A549 (cell line): ENCODE measurements around the gene TMEM143. TPM values are rescaled to one million over a fixed set of nuclear protein-coding genes. Genes with fewer than 3 reads are reported as not detected.

ENCODE experiments used
- ATAC-seq, 2 experiments: fragments of 200-7000 bp in 1 of 2; fragments of >200 bp in 1 of 2; cut with Nextera tagmentation in 1 of 2; cut with Tn5 transposase in 1 of 2; 3 replicates each; pipeline versions ENCODE4 v1.8.0 to v1.9.1; 2018 to 2020; ENCODE audit warnings: mild to moderate bottlenecking in 1 of 2, moderate library complexity in 1 of 2
- CTCF ChIA-PET: fragments of 300-600 bp; sonication (Branson Sonifier 250); formaldehyde crosslinking; extraction: SDS; loops from one replicate; lab custom pipeline; 2021; ENCODE audit warnings: antibody characterized with exemption, inconsistent platforms; lab: Yijun Ruan, JAX
- POLR2A ChIA-PET: fragments of 350-600 bp; formaldehyde crosslinking; extraction: SDS; loops from one replicate; lab custom pipeline; 2021; ENCODE audit warnings: antibody characterized with exemption, inconsistent platforms; lab: Yijun Ruan, JAX
- DNase-seq, 2 experiments: peaks; one replicate each; pipeline versions ENCODE4 v3.0.0 to v3.0.0-alpha.2; 2011 to 2016; ENCODE audit warnings: low read depth in 1 of 2, low spot score in 1 of 2
- FAIRE-seq: peaks from 2 replicates; lab custom pipeline; 2011; peaks lifted over from hg19 to GRCh38; lab: Jason Lieb, UNC
- H3K27ac ChIP-seq, 2 experiments: fragments of >200 bp; sonication (Bioruptor Twin); formaldehyde crosslinking; 3 replicates each; pipeline ENCODE4 v1.5.1; 2016 to 2017
- H3K4me1 ChIP-seq: fragments of >200 bp; sonication (Bioruptor Twin); formaldehyde crosslinking; 3 replicates; pipeline ENCODE4 v1.6.1; 2016
- H3K4me2 ChIP-seq: fragments of >200 bp; sonication (Bioruptor Twin); formaldehyde crosslinking; 3 replicates; pipeline ENCODE4 v1.6.1; 2016
- H3K4me3 ChIP-seq: fragments of >200 bp; sonication (Bioruptor Twin); formaldehyde crosslinking; 3 replicates; pipeline ENCODE4 v1.5.1; 2016
- H3K9me3 ChIP-seq: fragments of >200 bp; sonication (Bioruptor Twin); formaldehyde crosslinking; 3 replicates; pipeline ENCODE4 v1.6.1; 2016
- BCL3 ChIP-seq: fragments of >200 bp; sonication (Bioruptor Twin); formaldehyde crosslinking; IDR thresholded peaks from 3 replicates; pipeline ENCODE4 v1.6.1; 2016
- CBX8 ChIP-seq: fragments of 200-600 bp; sonication (generic); IDR thresholded peaks from 2 replicates; pipeline ENCODE4 v1.6.1; 2016
- CTCF ChIP-seq: fragments of >200 bp; sonication (Bioruptor Twin); formaldehyde crosslinking; IDR thresholded peaks from 3 replicates; pipeline ENCODE4 v1.5.1; 2016
- EHF ChIP-seq: fragments of 250-450 bp; sonication (Bioruptor Pico); IDR thresholded peaks from 2 replicates; pipeline ENCODE4 v1.5.0; 2020; ENCODE audit warnings: mild to moderate bottlenecking
- ESRRA ChIP-seq: fragments of 150-350 bp; IDR thresholded peaks from 2 replicates; pipeline ENCODE4 v1.6.1; 2014; ENCODE audit warnings: mild to moderate bottlenecking, low read length, borderline replicate concordance
- FOSL2 ChIP-seq, 2 experiments: fragments of 450-650 bp in 1 of 2; fragments of >200 bp in 1 of 2; sonication (Bioruptor Twin) in 1 of 2; formaldehyde crosslinking; IDR thresholded peaks; 2 replicates each; pipeline versions ENCODE4 v1.5.0 to v1.6.1; 2016 to 2020; ENCODE audit warnings: mild to moderate bottlenecking in 1 of 2, moderate library complexity in 1 of 2
- HOXB13 ChIP-seq: fragments of 250-450 bp; sonication (Bioruptor Pico); IDR thresholded peaks from 2 replicates; pipeline ENCODE4 v1.5.0; 2020; ENCODE audit warnings: low read depth, mild to moderate bottlenecking, moderate library complexity
- JUN ChIP-seq, 2 experiments: fragments of >200 bp; sonication (Bioruptor Twin); formaldehyde crosslinking; IDR thresholded peaks; 2 replicates in 1 of 2; 3 replicates in 1 of 2; pipeline ENCODE4 v1.6.1; 2016 to 2017
- MAX ChIP-seq: IDR thresholded peaks from 2 replicates; pipeline ENCODE4 v1.6.1; 2012
- MYC ChIP-seq: IDR thresholded peaks from 2 replicates; pipeline ENCODE4 v1.6.1; 2012; ENCODE audit warnings: mild to moderate bottlenecking, inconsistent platforms, low read length, improper control_type of control experiment, borderline replicate concordance
- NFE2L2 ChIP-seq: fragments of 150-350 bp; conservative IDR thresholded peaks from 2 replicates; pipeline ENCODE4 v1.6.1; 2014; ENCODE audit warnings: low read length
- POLR2A ChIP-seq: IDR thresholded peaks from 2 replicates; pipeline ENCODE4 v1.6.1; 2012; ENCODE audit warnings: mild to moderate bottlenecking, low read length
- POLR2AphosphoS2 ChIP-seq: conservative IDR thresholded peaks from 2 replicates; pipeline ENCODE4 v1.6.1; 2012; ENCODE audit warnings: low read length, improper control_type of control experiment, inconsistent platforms
- RARB ChIP-seq: fragments of 250-450 bp; sonication (Bioruptor Pico); IDR thresholded peaks from 2 replicates; pipeline ENCODE4 v1.8.0; 2021; ENCODE audit warnings: mild to moderate bottlenecking, moderate library complexity
- RFX5 ChIP-seq: fragments of 450-650 bp; IDR thresholded peaks from 2 replicates; pipeline ENCODE4 v1.7.1; 2014; ENCODE audit warnings: antibody characterized with exemption, mild to moderate bottlenecking, moderate library complexity
- RNF2 ChIP-seq: fragments of 200-600 bp; sonication (generic); IDR thresholded peaks from 2 replicates; pipeline ENCODE4 v1.6.1; 2016; ENCODE audit warnings: low read depth, mild to moderate bottlenecking, antibody characterized with exemption, moderate library complexity, borderline replicate concordance
- SREBF2 ChIP-seq: fragments of 450-650 bp; IDR thresholded peaks from 2 replicates; pipeline ENCODE4 v1.6.1; 2014; ENCODE audit warnings: mild to moderate bottlenecking, moderate library complexity
- TFCP2L1 ChIP-seq: fragments of 250-450 bp; sonication (Bioruptor Pico); IDR thresholded peaks from 2 replicates; pipeline ENCODE4 v1.5.0; 2021; ENCODE audit warnings: mild to moderate bottlenecking
- ZC3H11A ChIP-seq: fragments of 450-650 bp; IDR thresholded peaks from 2 replicates; pipeline ENCODE4 v1.6.1; 2014; ENCODE audit warnings: antibody characterized with exemption, mild to moderate bottlenecking
- ZNF302 ChIP-seq: fragments of 250-450 bp; sonication (Bioruptor Pico); IDR thresholded peaks from 2 replicates; pipeline ENCODE4 v1.9.0; 2021; ENCODE audit warnings: inconsistent platforms, mild to moderate bottlenecking, moderate library complexity
- WGBS: methylation state at CpG from one replicate; pipeline ENCODE4 v1.1.6; 2017; ENCODE audit errors: missing lambda C conversion rate; 5-methylcytosine and 5-hydroxymethylcytosine counted together
- polyA plus RNA-seq, 4 experiments: library from polyadenylated mRNA; depleted of rRNA in 3 of 4; stranded (reverse); fragments of >200 nt; fragmentation: RNase III in 1 of 4; extraction: RNeasy Plus Mini Kit Qiagen cat#74134 plus additional on column Dnase treatment in 1 of 4; gene quantifications; 2 replicates in 3 of 4; 3 replicates in 1 of 4; pipeline ENCODE4 v1.2.3, GENCODE V29; 2011 to 2017
- TF ChIP-seq, protein P1 (sequence below): fragments of 150-350 bp; IDR thresholded peaks from 2 replicates; pipeline ENCODE4 v1.6.1; 2014; ENCODE audit warnings: low read depth, mild to moderate bottlenecking, low read length
- TF ChIP-seq, protein P2 (sequence below): IDR thresholded peaks from 2 replicates; pipeline ENCODE4 v1.6.1; 2012; ENCODE audit warnings: low read depth, borderline replicate concordance

Gene TMEM143
- polyA plus RNA-seq, 2 of the 4 experiments (the other 2 are of a cell fraction): 6.4 to 7.4 TPM

DNA sequence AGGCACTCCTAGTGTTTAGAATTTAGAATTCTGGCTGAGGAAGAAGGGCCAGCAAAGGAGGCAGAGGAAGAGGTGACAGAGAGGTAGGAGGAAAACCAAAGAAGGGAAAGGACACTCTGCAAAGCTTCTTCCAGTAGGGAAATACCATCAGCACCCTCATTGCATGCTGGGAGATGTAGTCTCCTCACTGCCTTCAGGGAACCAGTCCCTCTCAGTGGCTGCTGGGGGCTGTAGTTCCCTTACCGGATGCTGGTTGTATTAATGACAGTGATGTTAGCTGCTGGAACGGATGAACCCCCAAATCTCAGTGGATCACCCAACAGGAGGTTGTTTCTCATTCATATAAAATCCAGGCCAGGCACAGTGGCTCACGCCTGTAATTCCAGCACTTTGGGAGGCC is 39.9 kb upstream of the TMEM143 start:
- no peak for FAIRE-seq
- POLR2A ChIA-PET: interaction anchor here (0.6 to 0.8 kb wide), 3 partner anchors 12 to 70 kb away, joined by 3 to 4 read pairs (median 4); partner anchors contain the start of gene KDELR1

DNA sequence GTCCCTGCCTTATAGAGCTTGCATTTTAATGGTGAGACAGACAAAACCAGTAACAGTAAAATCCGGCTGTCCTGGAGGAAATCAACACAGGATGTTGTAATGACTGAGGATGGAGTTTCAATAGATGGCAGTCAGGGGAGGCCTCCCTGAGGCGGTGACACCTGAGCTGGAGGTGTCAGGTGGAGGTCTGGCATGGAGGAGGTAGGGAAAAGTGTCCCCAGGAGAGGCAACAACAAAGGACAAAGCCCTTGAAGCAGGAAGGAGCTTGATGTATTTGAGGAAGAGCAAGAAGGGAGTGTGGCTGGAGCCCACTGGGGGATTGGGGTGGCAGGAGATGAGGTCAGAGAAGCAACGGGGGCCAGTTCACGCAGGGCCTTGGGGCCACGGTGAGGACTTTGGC is 37.5 kb upstream of the TMEM143 start:
- DNase-seq: no peak
- ChIA-PET POLR2A (interaction anchor here (0.6 to 1.5 kb wide), 2 partner anchors 10 to 67 kb away, joined by 3 to 4 read pairs; partner anchors contain the start of gene KDELR1), CTCF (interaction anchor here (0.6 to 3.6 kb wide), 9 partner anchors 10 to 182 kb away, joined by 3 to 22 read pairs (median 5); partner anchors contain the start of genes GRWD1 and KDELR1)
- Histone ChIP-seq H3K4me1 (peaks cover 30% of the 10 kb centered on the region), H3K27ac (no peak overlapping the region), H3K4me2 (no peak overlapping the region), H3K4me3 (no peak overlapping the region), H3K9me3 (no peaks in the 10 kb centered on the region)
- WGBS: 91% methylated on average over 5 of the region's 5 CpGs
- ATAC-seq: no peak
- TF ChIP-seq ZC3H11A (no peak), MAX (no peak), SREBF2 (no peak), JUN (IDR thresholded peaks at IDR 0.05) (no peak), BCL3 (no peak), TFCP2L1 (CRISPR knock-in tag) (no peak)
- TF ChIP-seq, protein P1, sequence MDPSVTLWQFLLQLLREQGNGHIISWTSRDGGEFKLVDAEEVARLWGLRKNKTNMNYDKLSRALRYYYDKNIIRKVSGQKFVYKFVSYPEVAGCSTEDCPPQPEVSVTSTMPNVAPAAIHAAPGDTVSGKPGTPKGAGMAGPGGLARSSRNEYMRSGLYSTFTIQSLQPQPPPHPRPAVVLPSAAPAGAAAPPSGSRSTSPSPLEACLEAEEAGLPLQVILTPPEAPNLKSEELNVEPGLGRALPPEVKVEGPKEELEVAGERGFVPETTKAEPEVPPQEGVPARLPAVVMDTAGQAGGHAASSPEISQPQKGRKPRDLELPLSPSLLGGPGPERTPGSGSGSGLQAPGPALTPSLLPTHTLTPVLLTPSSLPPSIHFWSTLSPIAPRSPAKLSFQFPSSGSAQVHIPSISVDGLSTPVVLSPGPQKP: no peak
- FAIRE-seq: no peak

More for the DNA sequence above, 39.9 kb upstream of the TMEM143 start:
- Histone ChIP-seq H3K4me2 (no peak overlapping the region), H3K9me3 (no peaks in the 10 kb centered on the region), H3K4me3 (no peak overlapping the region), H3K4me1 (peaks cover 16% of the 10 kb centered on the region), H3K27ac (no peak overlapping the region)
- WGBS: 69% methylated on average over 3 of the region's 3 CpGs
- CTCF ChIA-PET: interaction anchor here (0.6 to 8.2 kb wide), 8 partner anchors 10 to 181 kb away, joined by 3 to 41 read pairs (median 5); partner anchors contain the start of genes GRIN2D and KDELR1
- TF ChIP-seq CBX8: no peak
- no peak for TF ChIP-seq RARB (CRISPR knock-in tag)
- TF ChIP-seq POLR2A: no peak
- TF ChIP-seq MAX: no peak
- no peak for TF ChIP-seq ESRRA
- no peak for TF ChIP-seq FOSL2 (IDR thresholded peaks at IDR 0.05)
- no peak for TF ChIP-seq FOSL2 (CRISPR knock-in tag; IDR thresholded peaks at IDR 0.05)
- no peak for TF ChIP-seq ZNF302
- TF ChIP-seq JUN (IDR thresholded peaks at IDR 0.05): no peak
- TF ChIP-seq, protein P1: no peak
- no peak for TF ChIP-seq MYC
- TF ChIP-seq RNF2: no peak
- no peak for TF ChIP-seq EHF (CRISPR knock-in tag)
- no peak for TF ChIP-seq CTCF
- TF ChIP-seq POLR2AphosphoS2: no peak
- TF ChIP-seq HOXB13 (CRISPR knock-in tag): no peak
- no peak for TF ChIP-seq TFCP2L1 (CRISPR knock-in tag)
- TF ChIP-seq RFX5: no peak
- TF ChIP-seq NFE2L2: no peak
- TF ChIP-seq, protein P2, sequence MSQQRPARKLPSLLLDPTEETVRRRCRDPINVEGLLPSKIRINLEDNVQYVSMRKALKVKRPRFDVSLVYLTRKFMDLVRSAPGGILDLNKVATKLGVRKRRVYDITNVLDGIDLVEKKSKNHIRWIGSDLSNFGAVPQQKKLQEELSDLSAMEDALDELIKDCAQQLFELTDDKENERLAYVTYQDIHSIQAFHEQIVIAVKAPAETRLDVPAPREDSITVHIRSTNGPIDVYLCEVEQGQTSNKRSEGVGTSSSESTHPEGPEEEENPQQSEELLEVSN: no peak
- ATAC-seq: peak; percentile 47 to 50; a peak in 5 of 6 replicates
- peak in 1 of 2 experiments; percentile 78 for DNase-seq
